ENCODE data around the gene CXCL17. TPM values are rescaled to one million over a fixed set of nuclear protein-coding genes. Genes with fewer than 3 reads are reported as not detected.
A peak's percentile ranks its signal among the peaks of the same experiment; 100 is the strongest.

The CXCL17 gene
- total and polyA plus RNA-seq, 7 donors = 0.90 to 1.2 TPM; not detected in 5

DNA sequence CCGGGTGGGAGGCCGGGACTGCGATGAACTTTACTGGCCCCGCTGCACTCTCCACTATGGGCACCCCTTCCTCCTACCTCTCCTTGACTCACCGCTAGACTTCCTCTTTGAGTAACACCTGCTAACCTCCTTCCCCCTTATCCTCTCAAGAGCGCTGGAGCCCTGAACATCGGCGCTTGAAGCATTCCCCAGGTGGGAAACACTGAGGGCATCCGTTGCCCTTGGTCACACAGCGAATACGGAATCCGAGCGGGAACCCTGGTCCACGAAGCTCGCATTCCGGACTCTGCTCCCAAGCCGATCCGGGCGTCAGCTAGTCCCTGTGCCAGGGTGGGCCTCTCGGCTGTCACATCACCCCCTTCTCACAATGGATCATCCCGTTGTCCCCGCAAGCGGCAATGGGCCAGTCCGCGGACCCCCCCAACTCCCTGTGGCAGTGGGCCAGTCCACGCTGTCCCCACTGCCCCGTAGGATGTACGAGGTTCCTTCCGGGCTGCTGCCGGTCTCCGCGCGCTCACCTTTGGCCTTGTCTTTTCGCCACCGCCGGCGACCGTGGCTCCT lies 19.8 kb downstream of the CXCL17 start:
- intact Hi-C loops (cut with DNase I) = no loop called here
- DNase-seq = no peak
- WGBS, 2 donors = 1% methylated on average over 38 of the region's 38 CpGs
- no peaks in the 10 kb centered on the region for H3K36me3 ChIP-seq
- H3K4me1 ChIP-seq = peaks cover 0 to 34% (median 30%) of the 10 kb centered on the region in 4 donors
- no peaks in the 10 kb centered on the region for H3K27me3 ChIP-seq
- no peaks in the 10 kb centered on the region for H3K9me3 ChIP-seq
- TF ChIP-seq POLR2AphosphoS5 (IDR thresholded peaks at IDR 0.05) (no peak), CTCF (IDR thresholded peaks at IDR 0.05) (no peak), POLR2A (IDR thresholded peaks at IDR 0.05) (no peak), EP300 (IDR thresholded peaks at IDR 0.05) (no peak)
- peak overlapping the region; percentile 56 to 68 (median 64) for H3K27ac ChIP-seq
- H3K4me3 ChIP-seq = peak overlapping the region; percentile 28 to 64 (median 55)

DNA sequence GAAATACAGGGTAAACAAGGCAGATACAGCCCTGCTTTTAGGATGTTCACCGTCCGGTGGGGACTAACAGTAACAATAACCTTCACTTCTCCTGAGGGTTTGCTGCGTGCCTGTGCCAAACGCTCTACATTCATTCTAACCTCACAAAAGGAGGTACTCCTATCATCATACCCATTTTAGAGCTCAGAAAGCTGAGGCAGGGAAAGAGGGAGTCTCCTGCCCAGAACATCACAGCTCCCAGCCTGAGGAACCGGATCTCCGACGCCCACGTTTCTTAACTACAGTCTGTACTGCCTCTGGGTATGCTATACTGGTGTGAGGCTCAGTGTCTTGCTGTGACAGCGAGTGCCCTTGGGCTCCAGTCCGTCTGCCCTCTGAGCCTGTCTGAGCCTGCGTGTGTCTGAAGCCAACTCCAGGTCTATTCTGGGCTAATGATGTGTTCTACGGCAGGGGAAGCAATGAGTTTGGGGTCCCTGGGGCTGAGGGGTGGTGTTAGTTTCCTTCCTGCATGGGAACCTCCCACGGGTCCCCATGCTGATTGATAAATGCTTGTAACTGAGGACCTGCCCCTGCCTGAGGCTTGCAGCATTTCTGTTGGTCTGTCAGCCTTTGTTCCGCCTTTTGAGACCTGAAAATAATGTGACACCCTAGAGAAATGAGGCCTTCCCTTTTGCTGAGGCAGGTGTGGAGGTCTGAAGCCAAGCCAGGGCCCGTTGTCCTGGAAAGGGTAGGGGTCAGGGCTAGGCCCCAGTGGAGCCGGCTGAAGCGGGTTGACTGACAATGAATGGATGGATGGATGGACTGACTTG lies 20.4 kb downstream of the CXCL17 start:
- Histone ChIP-seq H3K4me1 (peaks cover 0 to 28% (median 25%) of the 10 kb centered on the region in 4 donors), H3K9me3 (no peaks in the 10 kb centered on the region), H3K27me3 (no peaks in the 10 kb centered on the region), H3K36me3 (no peaks in the 10 kb centered on the region), H3K4me3 (peak overlapping the region in 3 of 4 donors; percentile 53 to 64 (median 57)), H3K27ac (peak overlapping the region in 3 of 4 donors; percentile 64 to 68 (median 65))
- DNase-seq = peak; percentile 60
- intact Hi-C loops (cut with DNase I) = no loop called here
- 57 to 67% methylated on average over 17 of the region's 17 CpGs for WGBS, 2 donors
- TF ChIP-seq POLR2A (IDR thresholded peaks at IDR 0.05) (no peak), CTCF (IDR thresholded peaks at IDR 0.05) (no peak), POLR2AphosphoS5 (IDR thresholded peaks at IDR 0.05) (no peak), EP300 (IDR thresholded peaks at IDR 0.05) (no peak)

DNA sequence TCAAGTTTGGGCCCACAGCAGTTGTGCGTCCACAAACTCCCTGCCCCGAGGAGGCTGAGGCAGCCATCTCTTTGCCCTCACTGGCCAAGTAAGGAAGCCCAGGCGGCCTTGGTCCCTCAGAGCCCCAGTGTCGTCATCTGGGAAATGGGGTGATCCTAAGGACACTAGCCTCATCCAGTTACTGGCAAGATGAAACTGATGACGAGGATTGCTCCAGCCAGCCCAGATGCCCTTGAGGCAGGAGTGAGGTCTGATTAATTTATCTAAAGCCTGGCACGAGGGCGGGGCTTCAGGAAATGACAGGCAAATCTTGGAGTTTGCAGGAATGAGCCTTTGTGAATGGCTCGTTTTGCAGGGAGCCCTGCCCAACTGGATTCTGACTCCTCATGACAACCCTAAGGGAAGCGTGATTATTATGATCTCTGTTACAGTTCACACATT lies 21.1 kb downstream of the CXCL17 start:
- DNase-seq = peak; percentile 62
- H3K9me3 ChIP-seq = no peaks in the 10 kb centered on the region
- H3K4me3 ChIP-seq = no peak overlapping the region
- H3K27ac ChIP-seq = peak overlapping the region in 2 of 4 donors; percentile 18 to 65
- H3K27me3 ChIP-seq = no peaks in the 10 kb centered on the region
- intact Hi-C loops (cut with DNase I) = no loop called here
- WGBS, 2 donors = 62 to 77% methylated on average over 9 of the region's 9 CpGs
- peaks cover 0 to 24% (median 23%) of the 10 kb centered on the region in 4 donors for H3K4me1 ChIP-seq
- peak in 1 of 4 donors; percentile 16 for TF ChIP-seq POLR2AphosphoS5 (IDR thresholded peaks at IDR 0.05)
- no peak for TF ChIP-seq POLR2A (IDR thresholded peaks at IDR 0.05)
- no peaks in the 10 kb centered on the region for H3K36me3 ChIP-seq

DNA sequence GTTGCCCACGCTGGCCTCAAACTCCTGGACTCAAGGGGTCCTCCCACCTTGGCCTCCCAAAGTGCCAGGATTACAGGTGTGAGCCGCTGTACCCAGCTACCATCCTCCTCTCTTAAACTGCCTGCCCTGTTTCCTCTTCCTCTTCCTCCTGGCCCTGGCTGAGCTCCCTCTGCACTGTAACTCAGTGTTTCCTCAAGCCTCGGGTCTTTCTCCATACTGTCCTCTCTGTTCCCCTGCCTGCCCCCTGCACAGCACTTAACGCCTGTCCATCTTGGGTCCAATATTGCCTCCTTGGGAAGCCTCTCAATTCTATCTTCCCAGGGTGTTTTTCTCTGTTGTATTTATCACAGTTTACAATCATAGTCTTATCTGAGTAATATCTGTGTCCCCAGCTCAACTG lies 21.6 kb downstream of the CXCL17 start:
- WGBS, 2 donors = 75 to 84% methylated on average over 4 of the region's 4 CpGs
- Histone ChIP-seq H3K4me3 (no peak overlapping the region), H3K9me3 (no peaks in the 10 kb centered on the region), H3K4me1 (peaks cover 0 to 24% (median 23%) of the 10 kb centered on the region in 4 donors), H3K36me3 (no peaks in the 10 kb centered on the region), H3K27me3 (no peaks in the 10 kb centered on the region), H3K27ac (peak overlapping the region in 2 of 4 donors; percentile 18 to 50)
- intact Hi-C loops (cut with DNase I) = no loop called here
- TF ChIP-seq POLR2AphosphoS5 (IDR thresholded peaks at IDR 0.05) (no peak), POLR2A (IDR thresholded peaks at IDR 0.05) (no peak), CTCF (IDR thresholded peaks at IDR 0.05) (no peak), EP300 (IDR thresholded peaks at IDR 0.05) (no peak)
- DNase-seq = no peak

DNA sequence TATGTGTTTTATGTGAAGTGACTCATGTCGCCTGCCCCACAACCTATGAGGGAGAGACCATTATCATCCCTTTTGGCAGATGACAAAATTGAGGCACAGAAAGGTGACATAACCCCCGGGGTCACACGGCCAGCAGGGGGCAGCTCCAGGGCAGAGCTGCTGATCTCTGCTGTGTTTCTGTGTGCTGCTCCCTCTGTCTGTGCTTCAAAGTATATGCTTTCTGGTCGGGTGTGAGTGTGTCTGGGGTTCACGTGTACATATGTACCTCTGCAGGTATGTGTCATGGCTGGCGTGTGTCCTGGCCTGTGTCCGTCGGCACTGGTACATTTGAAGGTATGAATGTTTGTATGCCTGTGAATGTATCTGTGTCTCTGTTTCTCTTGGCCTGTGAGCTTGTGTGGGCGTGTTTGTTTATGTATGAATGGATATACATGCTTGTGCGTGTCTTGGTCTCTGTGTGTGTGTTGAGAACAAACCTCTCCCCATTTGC lies 22.6 kb downstream of the CXCL17 start:
- H3K4me1 ChIP-seq = peaks cover 0 to 24% (median 23%) of the 10 kb centered on the region in 4 donors
- intact Hi-C loops (cut with DNase I) = no loop called here

More for the DNA sequence above, 22.6 kb downstream of the CXCL17 start:
- H3K27me3 ChIP-seq = no peaks in the 10 kb centered on the region
- no peaks in the 10 kb centered on the region for H3K36me3 ChIP-seq
- 22 to 51% methylated on average over 10 of the region's 10 CpGs for WGBS, 2 donors
- DNase-seq = peak; percentile 58
- H3K4me3 ChIP-seq = no peak overlapping the region
- H3K27ac ChIP-seq = no peak overlapping the region
- H3K9me3 ChIP-seq = no peaks in the 10 kb centered on the region
- TF ChIP-seq POLR2A (IDR thresholded peaks at IDR 0.05) (no peak), CTCF (IDR thresholded peaks at IDR 0.05) (peak in 2 of 4 experiments; percentile 11 to 15), EP300 (IDR thresholded peaks at IDR 0.05) (no peak), POLR2AphosphoS5 (IDR thresholded peaks at IDR 0.05) (no peak)

All from sigmoid colon (tissue), 7 donors.